SKM-1 treated with dmso at 0.1 percent for 144 hours (cell line): ENCODE data around the gene SACM1L.

Experiments
- DNase-seq: peaks from one replicate; lab custom pipeline; 2025; ENCODE audit not compliant: unreplicated experiment; lab: John Stamatoyannopoulos, UW

Gene SACM1L

DNA sequence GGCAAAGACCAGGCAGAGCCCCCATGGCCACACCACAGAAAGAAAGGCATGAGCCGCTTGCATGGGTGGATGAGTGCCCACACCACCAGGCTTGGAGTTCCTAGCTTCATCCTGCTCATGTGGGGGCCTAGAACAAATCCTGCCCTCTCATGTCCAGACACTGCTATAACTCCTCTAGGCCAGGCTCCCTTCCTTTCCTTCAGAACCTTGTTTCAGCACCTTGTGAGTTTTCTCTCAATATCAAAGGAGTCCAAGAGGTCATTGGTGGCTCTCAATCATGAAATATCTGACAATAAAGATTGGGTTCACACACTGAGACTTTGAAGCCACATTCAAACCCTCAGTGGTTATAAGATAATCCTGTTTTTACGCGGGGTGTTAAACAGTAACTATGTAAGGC lies 94.5 kb downstream of the SACM1L start:
- no peak for DNase-seq

DNA sequence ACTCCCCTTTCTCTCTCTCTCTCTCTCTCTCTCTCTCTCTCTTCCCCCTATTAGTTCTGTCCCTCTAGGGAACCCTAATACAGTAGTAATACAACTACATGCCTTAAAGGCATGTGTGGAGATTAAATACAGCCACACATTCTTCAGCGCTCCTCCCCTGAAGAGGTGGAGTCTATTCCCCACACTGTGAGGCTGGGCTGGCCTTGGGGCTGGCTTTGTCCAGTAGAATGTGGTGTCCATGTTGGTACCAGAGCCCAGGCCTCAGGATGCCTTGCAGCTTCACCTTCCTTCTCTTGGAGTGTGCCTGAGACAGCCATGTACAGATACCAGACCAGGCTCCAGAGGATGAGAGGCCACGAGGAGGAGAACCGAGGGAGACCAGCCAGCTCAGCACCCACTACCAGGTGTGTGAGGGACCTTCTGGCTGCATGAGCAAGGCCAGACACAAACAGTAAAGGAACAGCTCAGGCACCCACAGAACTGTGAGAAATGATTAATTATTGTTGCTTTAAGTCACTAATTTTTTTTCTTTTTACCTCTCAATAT lies 96.5 kb downstream of the SACM1L start:
- no peak for DNase-seq

- no peak for DNase-seq
Observed at GRCh38 chr3:45786801-45787495, 97.8 kb downstream of the SACM1L start.

- DNase-seq: no peak
Observed at GRCh38 chr3:45787551-45787950, 98.4 kb downstream of the SACM1L start.

- no peak for DNase-seq
Observed at GRCh38 chr3:45789235-45789812, 100.1 kb downstream of the SACM1L start.

DNA sequence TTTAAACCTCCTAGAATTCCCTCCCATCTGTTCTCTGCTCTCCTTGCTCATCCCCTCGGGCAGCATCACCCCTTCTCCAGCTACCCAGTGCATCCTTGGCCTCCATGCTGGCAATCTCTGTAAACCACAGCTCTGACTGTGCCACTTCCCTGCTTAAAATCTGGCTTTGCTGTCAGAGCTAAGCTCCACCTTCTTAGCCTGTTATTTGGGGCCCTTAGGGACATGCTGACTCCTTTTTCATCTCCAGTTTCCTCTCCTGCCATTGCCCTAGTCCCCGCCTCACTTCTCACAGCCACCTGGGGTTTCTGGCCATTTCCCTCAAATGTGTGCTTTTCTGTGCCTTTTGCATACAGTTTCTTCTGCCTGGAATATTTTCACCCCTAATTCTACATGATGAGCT lies 101.4 kb downstream of the SACM1L start:
- DNase-seq: no peak

GRCh38 chr3:45792036-45792435 lies 102.8 kb downstream of the SACM1L start:
- no peak for DNase-seq

GRCh38 chr3:45792516-45793172 lies 103.4 kb downstream of the SACM1L start:
- no peak for DNase-seq

GRCh38 chr3:45793482-45794176 lies 104.4 kb downstream of the SACM1L start:
- DNase-seq: no peak

- no peak for DNase-seq
Observed at GRCh38 chr3:45794177-45794560, 105.0 kb downstream of the SACM1L start.

DNA sequence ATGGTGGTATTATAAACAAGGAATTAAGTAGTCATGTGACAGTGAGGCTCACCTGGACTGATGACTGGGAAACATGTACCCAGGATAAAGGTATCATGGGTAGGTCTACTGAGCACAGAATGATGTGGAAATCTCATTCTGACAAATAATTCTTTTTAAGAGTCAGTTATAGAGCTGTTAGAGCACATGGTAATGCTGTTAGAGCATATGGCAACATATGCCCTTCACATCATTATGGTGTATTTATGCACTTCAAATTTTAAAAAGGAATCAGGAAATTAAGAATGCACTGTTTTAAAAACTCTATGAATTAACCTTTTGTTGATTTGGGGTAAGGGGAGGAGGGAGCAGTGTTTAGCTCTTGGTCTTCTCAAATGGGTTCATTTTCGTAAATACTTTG lies 105.5 kb downstream of the SACM1L start:
- no peak for DNase-seq
